SK-N-MC (cell line): ENCODE results near the gene PPP1CC.

Experiments
- EZH2 ChIP-seq: fragments of 200-600 bp; sonication (generic); IDR thresholded peaks from one replicate; pipeline ENCODE4 v1.6.1; 2017; ENCODE audit warnings: antibody characterized with exemption
- POLR2AphosphoS5 ChIP-seq: IDR thresholded peaks from 2 replicates; pipeline ENCODE4 v1.6.1; 2012; ENCODE audit warnings: mild to moderate bottlenecking, low read depth, low read length, borderline replicate concordance

GRCh38 chr12:110677206-110677911 is 65.3 kb downstream of the PPP1CC start:
- TF ChIP-seq POLR2AphosphoS5 (no peak), EZH2 (no peak)
